Omental fat pad (tissue), 4 donors: Measurements from ENCODE around the gene ITPR3. TPM values are rescaled to one million over a fixed set of nuclear protein-coding genes. Genes with fewer than 3 reads are reported as not detected.

Experiments used
- ATAC-seq: fragments of 150-250 bp; one replicate; pipeline ENCODE4 v1.9.1; 2016; ENCODE audit warnings: mild to moderate bottlenecking, moderate library complexity; ENCODE audit not compliant: low FRiP score
- DNase-seq: peaks from one replicate; pipeline ENCODE4 v3.0.0-alpha.2; 2019; ENCODE audit warnings: low spot score
- total RNA-seq, 4 donors: library from RNA; depleted of rRNA; stranded (reverse); fragments of >200 nt; gene quantifications; one replicate each; pipeline ENCODE4 v1.1.0, GENCODE V29; 2016
- TF ChIP-seq, protein P1 (sequence below), 3 donors: fragments of 450-650 bp; IDR thresholded peaks; one replicate each; pipeline ENCODE4 v1.5.1; 2016 to 2017; ENCODE audit warnings: antibody characterized with exemption in 3 of 3, mild to moderate bottlenecking in 3 of 3, moderate library complexity in 2 of 3

ITPR3 gene
- total RNA-seq, 4 donors from 2014 or later, result 25.7 to 62.0 (median 35.9) TPM

- TF ChIP-seq, protein P1, sequence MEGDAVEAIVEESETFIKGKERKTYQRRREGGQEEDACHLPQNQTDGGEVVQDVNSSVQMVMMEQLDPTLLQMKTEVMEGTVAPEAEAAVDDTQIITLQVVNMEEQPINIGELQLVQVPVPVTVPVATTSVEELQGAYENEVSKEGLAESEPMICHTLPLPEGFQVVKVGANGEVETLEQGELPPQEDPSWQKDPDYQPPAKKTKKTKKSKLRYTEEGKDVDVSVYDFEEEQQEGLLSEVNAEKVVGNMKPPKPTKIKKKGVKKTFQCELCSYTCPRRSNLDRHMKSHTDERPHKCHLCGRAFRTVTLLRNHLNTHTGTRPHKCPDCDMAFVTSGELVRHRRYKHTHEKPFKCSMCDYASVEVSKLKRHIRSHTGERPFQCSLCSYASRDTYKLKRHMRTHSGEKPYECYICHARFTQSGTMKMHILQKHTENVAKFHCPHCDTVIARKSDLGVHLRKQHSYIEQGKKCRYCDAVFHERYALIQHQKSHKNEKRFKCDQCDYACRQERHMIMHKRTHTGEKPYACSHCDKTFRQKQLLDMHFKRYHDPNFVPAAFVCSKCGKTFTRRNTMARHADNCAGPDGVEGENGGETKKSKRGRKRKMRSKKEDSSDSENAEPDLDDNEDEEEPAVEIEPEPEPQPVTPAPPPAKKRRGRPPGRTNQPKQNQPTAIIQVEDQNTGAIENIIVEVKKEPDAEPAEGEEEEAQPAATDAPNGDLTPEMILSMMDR (IDR thresholded peaks at IDR 0.05), result no peak
- ATAC-seq (no peak), DNase-seq (no peak)
Observed at GRCh38 chr6:33692760-33693158, 71.6 kb downstream of the ITPR3 start.

- ATAC-seq (no peak), DNase-seq (no peak)
- TF ChIP-seq, protein P1 (IDR thresholded peaks at IDR 0.05), result no peak
Observed at GRCh38 chr6:33693186-33694105, 72.3 kb downstream of the ITPR3 start.

DNA sequence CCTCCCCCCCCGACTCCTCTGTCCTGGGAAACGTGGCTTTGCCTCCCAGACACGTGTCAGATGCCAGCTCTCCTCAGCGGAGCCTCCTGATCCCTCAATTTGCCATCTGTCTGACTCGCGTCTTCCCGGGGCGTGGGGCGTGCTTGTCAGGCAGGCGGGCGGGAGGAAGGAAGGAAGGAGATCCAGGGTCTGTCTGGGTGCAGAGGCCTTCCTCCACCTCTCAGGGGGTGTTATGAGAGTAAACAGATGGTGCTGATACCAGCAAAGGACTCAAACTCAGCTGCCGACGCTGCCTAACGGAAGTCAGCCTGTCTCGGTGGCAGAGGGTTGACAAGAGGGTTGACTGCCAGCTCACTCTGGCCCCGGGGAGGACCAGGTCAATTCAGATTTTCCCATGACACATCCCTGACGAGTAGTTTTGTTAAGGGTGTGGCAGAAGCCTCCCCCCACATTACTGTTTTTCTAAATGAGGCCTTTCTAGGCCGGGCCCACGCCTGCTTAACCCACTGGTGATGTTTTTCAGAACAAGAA lies 73.3 kb downstream of the ITPR3 start:
- TF ChIP-seq, protein P1 (IDR thresholded peaks at IDR 0.05), result no peak
- no peak for DNase-seq
- ATAC-seq, result no peak

DNA sequence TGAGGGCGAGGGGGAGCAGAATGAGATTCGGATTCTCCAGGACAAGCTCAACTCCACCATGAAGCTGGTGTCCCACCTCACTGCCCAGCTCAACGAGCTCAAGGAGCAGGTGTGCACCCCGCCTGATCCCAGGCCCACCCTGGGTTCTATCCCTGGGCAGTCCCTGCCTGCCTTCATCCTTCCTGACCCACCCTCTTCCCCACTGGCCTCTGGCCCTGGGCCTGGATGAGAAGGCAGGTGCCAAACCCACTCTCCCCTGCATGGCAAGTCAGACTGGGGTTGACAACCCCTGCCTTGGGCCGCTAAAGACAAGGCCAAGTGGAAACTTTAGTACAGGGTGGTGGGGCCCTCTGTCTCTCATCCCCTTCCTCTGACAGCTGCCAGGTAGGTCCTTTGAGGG lies 73.9 kb downstream of the ITPR3 start:
- TF ChIP-seq, protein P1 (IDR thresholded peaks at IDR 0.05), result no peak
- DNase-seq, result no peak
- ATAC-seq, result no peak

DNA sequence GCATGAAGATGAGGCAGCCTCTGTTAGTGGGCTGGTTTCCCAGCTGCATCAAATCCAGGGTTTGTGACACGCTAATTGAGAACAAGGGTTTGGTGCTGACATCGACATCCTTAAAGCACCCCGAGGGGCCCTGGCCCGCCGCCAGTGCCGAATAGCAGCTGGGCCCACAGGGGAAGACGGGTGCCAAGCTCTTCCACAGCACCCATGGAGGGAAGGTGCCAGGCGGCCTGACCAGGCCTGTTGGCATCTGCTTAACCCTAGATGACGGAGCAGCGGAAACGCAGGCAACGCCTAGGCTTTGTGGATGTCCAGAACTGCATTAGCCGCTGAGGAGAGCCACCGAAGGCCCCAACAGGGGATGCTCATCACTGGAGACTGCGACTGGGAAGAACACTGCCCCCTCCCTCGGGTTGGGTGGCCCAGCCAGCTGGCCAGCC lies 74.3 kb downstream of the ITPR3 start:
- DNase-seq (no peak), ATAC-seq (no peak)
- TF ChIP-seq, protein P1 (IDR thresholded peaks at IDR 0.05), result no peak

DNA sequence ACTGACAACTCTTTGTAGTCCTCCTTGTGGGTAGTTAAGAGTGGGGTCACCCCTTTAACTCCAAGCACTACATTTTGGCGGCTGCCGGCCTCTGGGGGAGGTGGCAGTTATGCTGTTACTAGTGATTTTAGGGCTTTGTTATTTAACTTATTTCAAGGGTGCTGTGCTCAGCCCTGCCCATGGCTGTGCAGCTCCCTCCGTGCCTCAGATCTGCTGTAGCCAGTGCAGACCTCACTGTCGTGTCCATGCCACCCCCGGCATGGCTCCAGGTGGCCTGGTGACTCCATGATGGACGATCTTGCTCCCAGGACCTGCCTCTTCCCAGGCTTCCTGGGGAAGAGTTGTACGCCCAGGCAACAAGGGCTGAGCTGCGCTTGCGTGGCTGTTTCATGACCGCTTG lies 75.0 kb downstream of the ITPR3 start:
- ATAC-seq, result no peak
- DNase-seq, result no peak
- TF ChIP-seq, protein P1 (IDR thresholded peaks at IDR 0.05), result no peak
